GM12878 (cell line): Measurements from ENCODE around the gene PPFIA3. TPM values are rescaled to one million over a fixed set of nuclear protein-coding genes. Genes with fewer than 3 reads are reported as not detected.
"Not testable (repeated sequence)": the region's sequence is repeated elsewhere in the genome, so short reads cannot be mapped to it uniquely, and the experiment has no call there.

Source experiments
- ATAC-seq: fragments of 200-7000 bp; cut with Tn5 transposase; 3 replicates; pipeline ENCODE4 v1.9.1; 2020; ENCODE audit warnings: mild to moderate bottlenecking, moderate library complexity
- BruUV-seq: library from RNA; stranded (reverse); fragments of 400-500 nt; replicated peaks from 2 replicates; lab custom pipeline; 2021; lab: Mats Ljungman, UMichigan
- CTCF ChIA-PET: fragments of 300-600 bp; sonication (Branson Sonifier 250); formaldehyde crosslinking; extraction: SDS; loops from one replicate; lab custom pipeline; 2021; ENCODE audit warnings: inconsistent platforms; lab: Yijun Ruan, JAX
- POLR2A ChIA-PET: fragments of 350-600 bp; formaldehyde crosslinking; extraction: SDS; loops from one replicate; lab custom pipeline; 2021; ENCODE audit warnings: inconsistent platforms; lab: Charles Lee
- RAD21 ChIA-PET: fragments of 300-600 bp; sonication (Branson Sonifier 250); formaldehyde crosslinking; loops from one replicate; lab custom pipeline; 2023; ENCODE audit warnings: antibody characterized with exemption; ENCODE audit not compliant: unreplicated experiment; lab: Charles Lee
- SMC1A ChIA-PET: fragments of 300-600 bp; sonication (Branson Sonifier 250); formaldehyde crosslinking; loops from one replicate; lab custom pipeline; 2023; ENCODE audit not compliant: unreplicated experiment, uncharacterized antibody; lab: Charles Lee
- DNase-seq: peaks from one replicate; pipeline ENCODE4 v3.0.0-alpha.2; 2011; ENCODE audit warnings: low read depth, low spot score
- FAIRE-seq: peaks from 3 replicates; lab custom pipeline; 2011; peaks lifted over from hg19 to GRCh38; lab: Jason Lieb, UNC
- H2AFZ ChIP-seq: 2 replicates; pipeline ENCODE4 v1.6.0; 2011; ENCODE audit warnings: low read depth, low read length, control low read depth; ENCODE audit not compliant: control insufficient read depth
- H3K27ac ChIP-seq: 2 replicates; pipeline ENCODE4 v1.5.1; 2011; ENCODE audit warnings: control low read depth; ENCODE audit not compliant: control insufficient read depth, insufficient read depth
- H3K27me3 ChIP-seq, 2 experiments: replicated peaks in 1 of 2; 2 replicates each; pipeline versions ENCODE4 v1.6.0 to v1.6.1; 2011; ENCODE audit warnings: low read length in 1 of 2; ENCODE audit not compliant: control insufficient read depth in 2 of 2, insufficient read depth in 2 of 2
- H3K36me3 ChIP-seq, 2 experiments: 2 replicates each; pipeline ENCODE4 v1.5.1; 2011; ENCODE audit warnings: low read length in 1 of 2; ENCODE audit not compliant: control insufficient read depth in 2 of 2, insufficient read depth in 2 of 2
- H3K4me1 ChIP-seq: 2 replicates; pipeline ENCODE4 v1.6.1; 2011; ENCODE audit warnings: mild to moderate bottlenecking, low read length, moderate library complexity, mixed read lengths; ENCODE audit not compliant: control insufficient read depth, insufficient read depth
- H3K4me2 ChIP-seq: 2 replicates; pipeline ENCODE4 v1.6.0; 2011; ENCODE audit warnings: control low read depth; ENCODE audit not compliant: control insufficient read depth, insufficient read depth
- H3K4me3 ChIP-seq: fragments of 200-600 bp; sonication (generic); 2 replicates; pipeline ENCODE4 v1.5.1; 2016
- H3K79me2 ChIP-seq: 2 replicates; pipeline ENCODE4 v1.6.0; 2011; ENCODE audit warnings: low read length; ENCODE audit not compliant: control insufficient read depth, insufficient read depth
- H3K9ac ChIP-seq: 2 replicates; pipeline ENCODE4 v1.8.0; 2011; ENCODE audit warnings: low read length, control low read depth, mixed read lengths; ENCODE audit not compliant: control insufficient read depth, insufficient read depth
- H3K9me3 ChIP-seq: replicated peaks from 3 replicates; pipeline ENCODE4 v1.5.1; 2011; ENCODE audit warnings: mild to moderate bottlenecking, low read length; ENCODE audit not compliant: control insufficient read depth, insufficient read depth
- H4K20me1 ChIP-seq: 2 replicates; pipeline ENCODE4 v1.6.0; 2011; ENCODE audit not compliant: control insufficient read depth, insufficient read depth
- CEBPB ChIP-seq, 2 experiments: fragments of 150-350 bp in 1 of 2; IDR thresholded peaks; 2 replicates each; pipeline ENCODE4 v1.6.1; 2012 to 2014; ENCODE audit warnings: low read depth in 2 of 2, low read length in 2 of 2, borderline replicate concordance in 1 of 2, inconsistent platforms in 1 of 2
- WGBS: methylation state at CpG from one replicate; pipeline ENCODE4 v1.1.6; 2016; ENCODE audit warnings: low lambda C conversion rate; ENCODE audit not compliant: insufficient replicate concordance, insufficient coverage; ENCODE audit errors: missing lambda C conversion rate; 5-methylcytosine and 5-hydroxymethylcytosine counted together
- in situ Hi-C: fragments of 300-500 bp; cut with MboI; formaldehyde crosslinking; loops from 9 replicates; pipeline ENCODE4 v1.14.3; 2018; ENCODE audit warnings: mixed read lengths
- intact Hi-C: fragments of 100-400 bp; cut with micrococcal nuclease; formaldehyde crosslinking; loops from one replicate; pipeline ENCODE4 v1.14.2; 2022; ENCODE audit not compliant: unreplicated experiment
- polyA plus RNA-seq, 11 experiments: library from polyadenylated mRNA; depleted of rRNA in 4 of 11; unstranded in 6 of 11; stranded (reverse) in 5 of 11; fragments of >200 nt; fragmentation: Nextera tagmentation in 4 of 11; fragmentation: Illumina TruSeq in 1 of 11; extraction: Ambion mirVana in 4 of 11; extraction: Trizol in 1 of 11; gene quantifications; 1 replicate in 1 of 11; 2 replicates in 10 of 11; pipeline versions ENCODE4 v1.2.1 to v1.2.3, GENCODE V29; 2011 to 2016; ENCODE audit warnings: inconsistent platforms in 2 of 11, missing spikeins in 2 of 11, low read depth in 1 of 11
- total RNA-seq, 4 experiments: library from RNA; depleted of rRNA in 3 of 4; stranded (reverse); fragments of >200 nt in 3 of 4; fragmentation: Illumina TruSeq in 1 of 4; extraction: Trizol in 1 of 4; gene quantifications; 2 replicates each; pipeline versions ENCODE4 v1.2.1 to v1.2.3, GENCODE V29; 2013 to 2021
- TF ChIP-seq, protein P1 (sequence below): IDR thresholded peaks from 2 replicates; pipeline ENCODE4 v1.6.1; 2011; ENCODE audit warnings: borderline replicate concordance, low read depth, mild to moderate bottlenecking, moderate library complexity, low read length; ENCODE audit not compliant: insufficient read depth, poor library complexity, severe bottlenecking

The PPFIA3 gene
- total and polyA plus RNA-seq, 10 of the 15 experiments (the other 5 are each of a cell fraction or from before 2014, with no cell fraction given), result 0.11 to 1.7 (median 0.73) TPM; not detected in 3

DNA sequence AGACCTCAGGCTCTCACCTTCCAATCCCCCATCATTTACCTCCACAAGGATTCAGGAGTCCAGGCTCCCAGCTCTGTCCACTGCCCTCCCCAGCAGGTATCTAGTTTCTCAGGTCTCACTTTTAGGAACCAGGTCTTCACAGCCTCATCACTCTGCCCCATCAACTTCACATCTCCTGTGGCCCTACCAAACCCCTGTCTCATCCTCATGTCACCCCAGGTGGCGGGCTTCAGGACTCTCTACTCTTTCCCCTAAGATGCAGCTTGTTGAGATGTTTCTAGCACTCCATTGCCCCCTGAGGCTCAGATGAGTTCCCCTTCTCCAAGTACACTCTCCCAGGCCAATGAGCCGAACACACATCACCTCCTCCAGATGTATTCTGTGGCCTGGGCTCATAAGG is 1.5 kb downstream of the PPFIA3 start (continued):
- TF ChIP-seq, protein P1, sequence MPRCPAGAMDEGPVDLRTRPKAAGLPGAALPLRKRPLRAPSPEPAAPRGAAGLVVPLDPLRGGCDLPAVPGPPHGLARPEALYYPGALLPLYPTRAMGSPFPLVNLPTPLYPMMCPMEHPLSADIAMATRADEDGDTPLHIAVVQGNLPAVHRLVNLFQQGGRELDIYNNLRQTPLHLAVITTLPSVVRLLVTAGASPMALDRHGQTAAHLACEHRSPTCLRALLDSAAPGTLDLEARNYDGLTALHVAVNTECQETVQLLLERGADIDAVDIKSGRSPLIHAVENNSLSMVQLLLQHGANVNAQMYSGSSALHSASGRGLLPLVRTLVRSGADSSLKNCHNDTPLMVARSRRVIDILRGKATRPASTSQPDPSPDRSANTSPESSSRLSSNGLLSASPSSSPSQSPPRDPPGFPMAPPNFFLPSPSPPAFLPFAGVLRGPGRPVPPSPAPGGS, result no peak
- no peak for TF ChIP-seq CEBPB (IDR thresholded peaks at IDR 0.05; ENCODE audit: borderline replicate concordance in 1 of 2, low read depth in 2 of 2, low read length in 2 of 2)

GRCh38 chr19:49121841-49122240 is 2.5 kb downstream of the PPFIA3 start:
- H3K27ac ChIP-seq, SMC1A ChIA-PET, BruUV-seq, in situ Hi-C loops, H3K9ac ChIP-seq, H3K79me2 ChIP-seq, CTCF ChIA-PET, POLR2A ChIA-PET, H2AFZ ChIP-seq, DNase-seq, H4K20me1 ChIP-seq, H3K4me2 ChIP-seq, FAIRE-seq, H3K4me1 ChIP-seq, H3K4me3 ChIP-seq, H3K27me3 ChIP-seq, H3K36me3 ChIP-seq, H3K9me3 ChIP-seq, intact Hi-C loops, ATAC-seq: not testable (repeated sequence)
- RAD21 ChIA-PET, result interaction anchor here (0.6 kb wide), 1 partner anchor 152 kb away, joined by 3 read pairs; no protein-coding TSS in a partner anchor
- 75% methylated on average over 5 of the region's 10 CpGs for WGBS

- H3K9ac ChIP-seq, H3K4me3 ChIP-seq, H3K27me3 ChIP-seq, H2AFZ ChIP-seq, H3K79me2 ChIP-seq, H3K4me2 ChIP-seq, H3K9me3 ChIP-seq, FAIRE-seq, BruUV-seq, H3K27ac ChIP-seq, POLR2A ChIA-PET, H3K36me3 ChIP-seq, ATAC-seq, CTCF ChIA-PET, RAD21 ChIA-PET, H4K20me1 ChIP-seq, H3K4me1 ChIP-seq, intact Hi-C loops, DNase-seq, in situ Hi-C loops, SMC1A ChIA-PET: not testable (repeated sequence)
- 45% methylated on average over 11 of the region's 11 CpGs for WGBS
These were observed 3.9 kb downstream of the PPFIA3 start for GRCh38 chr19:49123285-49123684.
